Germinal center (tissue), 1 donor: Measurements from ENCODE around the gene MALT1.

Experiments
- DNase-seq: peaks from one replicate; pipeline ENCODE4 v3.0.0; 2012; ENCODE audit warnings: mixed read lengths, low spot score

The MALT1 gene

DNA sequence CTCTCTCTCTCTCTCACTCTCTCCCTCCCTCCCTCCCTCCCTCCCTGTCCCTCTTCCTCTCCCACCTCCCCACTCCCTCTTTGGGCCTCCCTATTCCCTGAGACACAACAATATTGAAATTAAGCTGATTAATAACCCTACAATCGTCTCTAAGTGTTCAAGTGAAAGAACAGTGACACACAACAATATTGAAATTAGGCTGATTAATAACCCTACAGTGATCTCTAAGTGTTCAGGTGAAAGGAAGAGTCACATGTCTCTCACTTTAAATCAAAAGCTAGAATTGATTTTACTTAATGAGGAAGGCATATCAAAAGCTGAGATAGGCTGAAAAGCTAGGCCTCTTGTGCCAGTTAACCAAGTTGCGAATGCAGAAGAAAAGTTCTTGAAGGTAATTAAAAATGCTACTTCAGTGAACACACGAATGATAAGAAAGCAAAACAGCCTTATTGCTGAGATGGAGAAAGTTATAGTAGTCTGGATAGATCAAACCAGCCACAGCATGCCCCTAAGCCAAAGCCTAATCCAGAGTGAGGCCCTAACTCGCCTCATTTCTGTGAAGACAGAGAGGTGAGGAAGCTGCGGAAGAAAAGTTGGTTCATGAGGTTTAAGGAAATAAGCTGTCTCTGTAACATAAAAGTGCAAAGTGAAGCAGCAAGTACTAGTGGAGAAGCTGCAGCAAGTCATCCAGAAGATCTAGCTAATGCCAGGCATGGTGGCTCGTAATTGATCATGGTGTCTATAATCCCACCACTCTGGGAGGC is 21.3 kb downstream of the MALT1 start:
- DNase-seq: no peak

DNA sequence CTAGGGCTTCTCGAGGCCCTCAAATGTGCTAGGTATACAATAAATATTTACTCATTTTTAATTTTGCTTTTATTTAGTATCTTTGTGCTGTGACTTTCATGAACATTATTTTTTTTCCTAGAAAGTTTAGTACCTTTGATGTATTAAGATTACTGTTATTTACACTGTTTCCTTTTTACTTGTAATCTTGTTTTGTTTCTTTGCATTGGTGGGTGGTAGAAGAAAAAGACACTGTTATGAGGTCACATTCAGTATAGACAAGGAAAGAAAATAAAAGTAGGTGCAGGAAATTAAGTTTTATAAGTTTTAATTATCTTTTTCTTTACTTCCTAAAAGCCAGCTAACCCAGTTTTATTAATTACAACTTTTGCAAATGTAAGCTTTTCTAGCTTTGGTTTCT is 23.0 kb downstream of the MALT1 start:
- DNase-seq: no peak

DNA sequence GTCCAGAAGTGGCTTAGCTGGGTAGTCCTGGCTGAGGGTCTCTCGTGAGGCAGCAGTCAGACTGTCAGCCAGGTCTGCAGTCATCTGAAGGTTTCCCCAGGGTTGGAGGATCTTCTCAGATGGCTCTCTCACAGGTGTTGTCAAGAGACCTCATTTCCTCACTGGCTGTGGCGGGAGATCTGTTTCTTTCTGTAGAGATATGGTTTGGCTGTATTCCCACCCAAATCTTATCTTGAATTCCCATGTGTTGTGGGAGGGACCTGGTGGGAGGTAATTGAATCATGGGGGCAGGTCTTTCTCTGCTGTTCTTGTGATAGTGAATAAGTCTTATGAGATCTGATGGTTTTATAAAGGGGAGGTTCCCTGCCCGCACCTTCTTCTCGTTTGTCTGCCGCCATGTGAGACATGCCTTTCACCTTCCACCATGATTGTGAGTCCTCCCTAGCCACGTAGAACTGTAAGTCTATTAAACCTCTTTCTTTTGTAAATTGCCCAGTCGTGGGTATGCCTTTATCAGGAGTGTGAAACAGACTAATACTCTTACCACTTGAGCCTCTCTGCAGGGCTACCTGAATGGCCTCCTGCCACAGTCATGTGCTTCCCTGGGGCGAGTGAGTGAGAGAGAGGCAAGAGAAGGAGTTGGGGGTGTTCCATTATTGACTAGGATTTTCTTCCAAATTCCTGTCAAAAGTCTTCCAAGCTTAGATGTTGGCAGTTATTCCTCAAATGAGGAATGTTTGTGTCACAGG is 23.6 kb downstream of the MALT1 start:
- DNase-seq: no peak

DNA sequence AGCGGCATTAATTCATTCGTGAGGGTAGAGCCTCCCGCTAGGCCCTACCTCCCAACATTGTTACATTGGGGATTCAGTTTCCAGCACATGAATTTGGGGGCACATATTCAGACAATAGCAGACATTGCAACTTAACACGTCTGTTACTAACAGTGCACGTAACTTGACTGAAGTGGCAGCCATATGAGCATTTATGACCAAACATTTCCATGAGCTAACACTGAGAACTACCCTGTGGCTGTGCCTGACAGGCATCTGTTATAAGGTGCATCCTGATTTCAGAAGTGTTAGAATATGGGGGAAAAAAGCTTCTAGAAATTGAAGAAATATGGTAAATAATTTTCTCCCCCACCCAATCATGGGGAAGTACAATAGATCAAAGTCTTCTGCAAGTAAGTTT is 24.5 kb downstream of the MALT1 start:
- no peak for DNase-seq

DNA sequence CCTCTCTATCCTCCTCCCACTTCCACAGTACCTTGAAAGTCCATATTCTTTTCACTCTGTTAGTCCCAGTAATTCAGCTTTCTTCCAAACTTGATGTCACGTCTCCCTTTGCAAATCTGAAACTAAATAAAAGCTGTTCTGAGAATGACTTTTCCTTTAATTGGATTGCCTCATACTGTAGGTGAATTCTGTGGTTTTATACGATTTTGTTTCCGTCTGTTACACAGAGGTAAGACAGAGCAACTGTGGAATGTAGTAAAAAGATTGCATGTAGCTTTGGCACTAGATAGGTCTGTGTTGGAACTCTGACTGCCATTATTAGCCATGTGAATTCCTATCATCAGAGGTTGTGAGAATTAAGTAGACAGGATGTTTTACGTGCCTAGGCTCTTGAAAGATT is 25.9 kb downstream of the MALT1 start:
- DNase-seq: no peak

DNA sequence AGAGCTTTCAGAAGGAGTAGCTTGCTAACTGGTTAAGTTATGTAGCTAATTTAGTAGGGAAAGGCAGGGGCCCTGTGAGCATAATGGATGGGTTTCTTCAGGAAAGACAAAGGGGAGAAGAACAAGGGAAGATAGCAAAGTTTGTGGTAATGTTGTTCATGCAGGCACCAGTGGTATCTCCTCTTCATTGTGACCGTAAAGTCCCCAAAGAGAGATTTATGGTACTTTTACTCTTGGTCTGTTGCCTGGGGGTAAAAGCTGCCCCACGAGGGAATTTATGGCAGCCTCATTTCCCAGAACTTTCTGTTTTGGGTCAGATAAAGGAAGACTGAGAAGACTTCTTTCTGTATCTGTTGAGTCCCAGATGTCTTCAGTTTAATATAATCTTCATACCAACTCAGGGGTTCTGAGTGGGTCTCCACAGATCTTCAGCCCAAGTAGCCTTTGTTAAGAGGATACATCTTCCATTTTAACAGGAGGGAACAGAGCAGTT is 27.5 kb downstream of the MALT1 start:
- no peak for DNase-seq

DNA sequence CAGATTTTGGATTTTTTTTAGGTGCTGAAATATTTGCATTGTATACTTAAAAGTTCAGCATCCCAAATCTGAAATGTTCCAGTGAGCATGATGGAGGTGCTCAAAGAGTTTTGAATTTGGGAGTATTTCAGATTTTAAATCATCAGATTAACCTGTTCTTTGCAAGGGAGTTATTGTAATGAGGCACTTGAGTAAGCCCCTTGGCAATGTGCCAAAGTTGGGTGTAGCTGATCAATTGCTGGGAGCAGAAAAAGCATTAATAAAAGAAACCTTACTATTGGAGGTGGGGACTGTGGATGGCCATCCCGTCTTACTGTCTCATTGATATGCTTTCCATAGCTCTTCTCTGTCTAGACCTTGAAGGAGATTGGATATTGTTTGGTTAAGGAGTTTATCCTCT is 28.3 kb downstream of the MALT1 start:
- DNase-seq: no peak

DNA sequence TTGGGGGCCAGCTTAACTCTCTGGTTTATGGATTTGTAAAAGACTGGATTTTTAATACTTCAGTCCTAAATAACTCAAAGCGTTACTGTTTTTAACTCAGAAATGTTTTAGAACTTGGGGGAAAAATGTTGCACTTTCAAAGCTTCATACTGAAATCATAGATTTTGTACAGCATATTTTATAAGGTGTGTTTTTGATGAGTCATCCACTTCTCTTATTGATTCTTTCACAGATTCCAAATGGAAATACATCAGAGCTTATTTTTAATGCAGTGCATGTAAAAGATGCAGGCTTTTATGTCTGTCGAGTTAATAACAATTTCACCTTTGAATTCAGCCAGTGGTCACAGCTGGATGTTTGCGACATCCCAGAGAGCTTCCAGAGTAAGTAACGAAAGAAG is 28.9 kb downstream of the MALT1 start:
- no peak for DNase-seq

DNA sequence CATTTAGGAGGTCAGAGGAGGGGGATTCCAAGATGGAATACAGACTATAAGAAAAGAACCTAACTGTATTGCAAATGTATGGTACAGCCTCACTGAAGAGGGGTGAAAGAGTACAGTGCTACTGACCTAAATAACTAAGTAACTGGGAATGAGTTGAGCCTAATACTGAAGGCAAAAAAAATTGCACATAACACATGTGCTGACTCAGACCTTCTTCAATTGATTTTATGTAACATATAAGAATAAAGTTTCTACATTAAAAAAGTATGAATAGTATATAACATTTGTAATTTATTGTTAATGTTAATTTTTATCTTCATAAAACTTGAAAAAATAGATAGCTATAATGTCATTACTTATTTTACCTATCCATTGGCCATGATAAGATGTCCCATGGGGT is 41.7 kb downstream of the MALT1 start:
- no peak for DNase-seq

DNA sequence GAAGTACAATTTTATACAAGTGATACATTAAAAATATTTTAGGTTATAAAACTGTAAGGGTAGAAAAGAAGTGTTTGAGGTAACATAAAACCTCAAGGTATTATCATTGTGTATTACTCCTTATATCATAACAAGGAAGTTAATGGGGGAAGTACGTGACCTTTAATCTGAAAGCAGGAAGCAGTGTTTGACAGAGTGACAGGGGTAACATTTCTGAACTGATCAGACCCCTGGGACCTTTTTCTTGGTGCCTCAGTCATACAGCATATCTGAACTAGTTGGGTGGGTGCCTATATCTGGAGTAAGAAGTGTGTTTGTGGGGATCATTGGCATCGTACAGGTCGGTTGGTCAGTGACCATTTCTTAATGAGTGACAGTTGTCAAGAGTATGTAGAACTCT is 43.0 kb downstream of the MALT1 start:
- peak; percentile 16 for DNase-seq

DNA sequence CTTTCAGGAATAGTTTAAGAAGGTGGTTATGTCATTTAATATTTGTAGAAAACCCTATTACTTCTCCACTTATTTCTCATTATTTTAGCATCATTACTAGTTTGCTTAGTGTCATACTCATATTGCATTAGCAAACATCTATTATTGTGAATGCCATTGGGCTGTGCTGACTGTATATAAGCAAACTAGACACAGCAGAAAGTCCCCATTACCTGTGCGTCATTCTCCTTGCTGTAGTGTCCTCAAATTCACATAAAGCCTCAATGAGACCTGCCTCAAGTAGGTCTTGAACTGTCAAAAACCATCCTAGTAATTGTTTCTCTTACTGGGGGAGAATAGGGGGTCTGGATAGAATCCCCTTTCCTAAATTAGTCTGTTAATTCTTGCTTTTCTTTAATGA is 43.6 kb downstream of the MALT1 start:
- DNase-seq: no peak

DNA sequence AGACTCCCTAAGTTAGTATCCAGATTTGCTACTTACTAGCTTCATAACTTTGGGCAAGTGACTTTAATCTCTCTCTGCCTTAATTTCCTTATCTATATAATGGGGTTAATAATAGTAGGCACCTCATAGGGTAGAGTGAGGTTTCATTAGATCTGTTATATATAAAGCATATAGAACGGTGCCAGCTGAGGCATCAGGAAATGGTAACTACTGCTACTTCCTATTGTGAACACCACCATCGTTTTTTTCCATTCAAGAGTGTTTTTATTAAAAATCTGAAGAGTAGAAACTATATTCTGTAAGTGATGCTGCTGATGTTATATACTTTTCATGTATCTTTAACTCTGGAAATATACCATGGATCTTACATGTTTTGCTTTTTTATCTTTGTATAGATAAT is 44.3 kb downstream of the MALT1 start:
- DNase-seq: no peak

DNA sequence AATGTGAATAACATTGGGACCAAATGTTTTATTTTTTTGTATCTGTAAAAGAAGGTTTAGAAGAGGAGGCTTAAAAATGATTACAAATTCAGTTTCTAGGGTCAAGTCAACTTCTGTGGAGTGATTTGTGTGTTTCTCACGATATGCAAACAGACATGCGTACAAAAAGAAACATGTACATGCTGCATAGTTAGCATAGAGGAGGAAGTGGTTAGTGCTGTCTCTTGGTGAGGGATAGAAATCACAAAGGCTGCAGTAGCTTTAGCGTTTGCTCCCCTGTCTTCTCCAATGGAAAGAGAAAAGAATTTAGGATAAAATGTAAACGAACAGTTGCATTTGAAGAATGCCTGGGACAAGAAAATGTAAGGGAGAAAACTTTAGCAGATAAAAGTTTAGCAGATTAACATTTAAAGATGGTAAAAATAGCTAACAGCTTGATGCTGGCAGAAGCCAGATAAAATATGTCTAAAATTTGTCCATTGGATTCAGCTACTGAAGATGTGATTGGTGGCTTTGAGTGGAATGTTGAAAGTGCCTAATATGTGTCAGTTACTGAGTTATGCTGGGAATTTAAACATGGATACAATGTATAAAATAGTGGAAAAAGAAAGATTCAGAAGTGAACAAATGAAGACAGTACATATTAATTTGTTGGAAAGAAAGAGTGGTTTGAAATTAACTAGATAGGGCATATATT is 44.9 kb downstream of the MALT1 start:
- peak; percentile 29 for DNase-seq

DNA sequence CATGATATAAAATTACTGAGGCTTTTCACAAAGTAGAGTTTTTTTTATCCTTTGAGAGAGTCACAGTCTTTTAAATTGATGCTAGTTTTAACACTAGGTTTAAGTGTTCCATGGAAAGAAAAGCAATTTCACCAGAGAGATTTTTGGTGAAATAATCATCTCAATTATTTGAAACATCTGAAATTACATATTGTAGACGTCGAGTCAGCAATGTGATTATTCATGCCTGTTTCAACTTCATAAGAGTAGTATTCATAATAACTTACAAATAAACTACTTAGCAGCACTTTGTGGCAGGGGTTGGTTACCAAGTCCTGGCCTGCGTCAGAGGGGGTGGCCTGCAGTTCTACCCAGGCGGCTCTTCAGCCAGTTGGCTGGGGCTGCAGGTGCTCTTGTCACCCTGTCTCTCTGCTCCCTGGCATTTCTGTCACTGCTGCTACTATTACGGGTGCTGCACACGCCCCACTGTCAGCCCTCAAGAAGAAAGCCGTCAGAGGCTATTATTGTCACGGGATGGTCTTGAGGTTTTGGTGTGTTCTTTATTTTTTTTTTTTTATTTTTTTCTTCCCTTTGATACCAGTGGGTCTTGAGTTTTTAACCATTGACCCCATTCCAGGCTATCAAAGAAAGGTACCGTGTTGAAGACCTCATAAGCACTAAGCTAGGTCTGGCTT is 50.4 kb downstream of the MALT1 start:
- no peak for DNase-seq

DNA sequence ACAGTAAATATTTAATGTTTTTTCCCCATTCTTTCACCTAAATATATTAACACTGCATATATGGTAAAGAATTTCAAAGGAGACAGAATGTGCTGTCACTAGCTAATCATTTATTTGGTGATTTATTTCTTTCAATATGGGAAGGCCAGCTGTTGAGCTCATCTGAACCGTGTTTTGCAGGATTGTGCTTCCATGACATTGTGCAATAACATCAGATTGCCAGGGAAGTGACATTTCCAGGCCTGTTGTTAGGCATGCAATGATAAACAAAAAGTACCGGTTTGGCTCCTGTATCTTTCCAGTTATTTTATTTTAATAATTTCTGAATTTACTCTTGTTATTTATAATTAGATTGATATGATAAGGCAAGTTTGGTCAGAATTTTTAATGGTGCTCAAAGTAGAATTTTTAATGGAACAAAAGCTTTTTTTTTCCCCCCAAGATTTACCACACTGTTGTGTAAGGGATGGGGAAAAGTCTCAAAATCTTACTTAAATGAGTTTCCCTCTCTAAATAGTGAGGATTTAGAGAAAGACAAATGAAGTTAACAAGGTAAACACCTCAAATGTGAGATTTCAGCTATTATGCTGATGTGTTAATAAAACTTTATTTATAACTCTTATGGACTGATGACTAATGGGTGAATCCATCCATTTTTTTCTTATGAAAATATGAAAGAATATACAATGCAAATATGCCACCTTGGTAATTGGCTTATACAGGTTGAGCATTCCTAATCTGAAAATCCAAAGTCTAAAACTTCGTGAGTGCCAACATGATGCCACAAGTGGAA is 52.7 kb downstream of the MALT1 start:
- no peak for DNase-seq

DNA sequence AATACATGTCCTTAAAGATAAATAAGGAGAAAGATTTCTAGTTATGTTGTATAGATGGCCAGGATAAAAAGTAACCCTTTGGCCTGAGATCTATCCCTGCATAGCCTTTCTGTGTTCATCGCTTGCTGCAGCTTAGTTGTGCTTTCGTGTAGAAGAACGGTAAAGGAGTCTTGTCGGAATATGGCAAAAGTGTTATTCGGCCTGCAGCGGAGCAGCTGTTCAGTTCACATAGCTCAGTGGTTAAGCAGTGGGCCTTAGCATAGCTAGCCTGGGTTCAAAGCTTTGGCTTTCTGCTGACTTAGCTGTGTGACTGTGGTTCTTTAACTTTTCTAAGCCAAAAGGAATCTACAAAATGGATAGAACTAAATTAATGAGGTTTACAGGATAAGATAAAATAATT is 55.4 kb downstream of the MALT1 start:
- DNase-seq: no peak

DNA sequence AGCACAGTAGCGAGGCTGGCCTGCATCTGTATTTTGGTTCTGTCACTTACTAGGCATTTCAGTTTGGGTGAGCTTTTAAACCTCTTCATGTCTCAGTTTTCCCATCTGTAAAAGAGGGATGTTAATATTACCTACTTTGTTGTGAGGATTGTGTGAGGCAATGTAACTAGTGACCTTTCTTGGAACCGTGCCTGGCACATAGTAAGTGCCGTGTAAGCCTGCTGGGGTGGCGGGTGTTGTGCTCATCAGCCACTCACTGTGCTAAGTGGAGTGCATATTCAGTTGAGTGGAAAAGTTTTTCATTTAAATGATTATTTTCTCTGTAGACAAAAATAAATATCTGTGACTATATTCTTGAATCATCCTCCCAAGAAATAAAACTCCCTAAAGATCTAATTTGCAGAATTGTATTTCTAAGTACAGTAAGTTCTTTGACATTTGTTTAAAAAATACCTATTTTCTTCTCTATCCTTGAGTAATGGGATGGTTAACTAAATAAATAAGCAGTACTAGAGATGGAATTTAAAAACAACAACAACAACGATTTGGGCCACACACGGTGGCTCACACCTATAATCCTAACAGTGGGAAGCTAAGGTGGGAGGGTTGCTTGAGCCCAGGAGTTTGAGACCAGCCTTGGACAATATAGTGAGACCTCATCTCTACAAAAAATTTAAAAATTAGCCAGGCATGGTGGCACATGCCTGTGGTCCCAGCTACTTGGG is 56.7 kb downstream of the MALT1 start:
- no peak for DNase-seq

DNA sequence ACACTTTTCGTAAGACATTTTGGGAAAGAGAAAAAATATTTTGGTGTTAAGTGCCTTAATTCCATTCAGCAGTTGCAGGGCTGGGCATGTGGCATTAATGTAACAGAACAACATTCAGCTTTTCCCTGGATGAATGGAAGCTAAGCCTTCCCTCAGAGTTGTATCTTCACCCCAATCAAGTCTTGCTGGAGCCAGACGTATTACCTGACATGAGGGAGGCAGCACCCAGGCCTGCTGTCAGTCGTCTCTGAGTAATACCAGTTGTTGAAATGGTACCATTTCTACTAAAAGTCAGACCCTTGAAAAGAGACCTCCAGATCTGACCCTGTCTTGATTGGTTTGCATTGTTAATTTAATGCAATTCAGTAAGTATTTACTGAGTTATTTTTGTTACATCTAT is 57.5 kb downstream of the MALT1 start:
- no peak for DNase-seq

DNA sequence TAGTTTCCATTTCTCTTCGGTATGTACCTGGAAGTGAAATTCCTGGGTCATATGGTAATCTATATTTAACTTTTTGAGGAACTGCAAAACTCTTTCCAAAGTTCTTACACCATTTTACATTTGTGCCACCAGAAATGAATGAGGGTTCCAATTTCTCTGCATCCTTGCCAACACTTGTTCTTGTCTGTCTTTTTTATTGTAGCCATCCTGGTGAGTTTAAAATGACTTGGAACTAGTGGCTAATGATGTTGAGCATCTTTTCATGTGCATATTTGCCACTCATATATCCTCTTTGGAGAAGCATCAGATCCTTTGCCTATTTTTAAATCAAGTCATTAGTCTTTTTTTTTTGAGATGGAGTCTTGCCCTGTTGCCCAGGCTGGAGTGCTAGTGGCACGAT is 59.4 kb downstream of the MALT1 start:
- no peak for DNase-seq

DNA sequence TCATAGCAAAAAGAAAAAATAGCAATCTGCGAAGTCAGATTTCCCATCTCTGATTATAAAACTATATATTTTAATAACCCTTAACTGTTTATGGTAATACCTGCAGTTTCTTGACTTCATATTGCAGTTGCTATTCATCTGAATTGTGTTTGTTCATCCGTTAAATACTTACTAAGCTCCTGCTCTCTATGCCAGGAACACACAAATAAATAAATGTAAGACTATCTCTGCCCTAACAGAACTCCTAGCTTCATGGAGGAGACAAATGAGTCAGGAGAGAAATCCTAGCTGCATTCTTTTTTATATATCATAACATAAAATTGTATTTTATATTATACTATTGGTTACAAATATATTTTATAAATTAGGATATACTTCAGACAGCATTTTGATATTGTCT is 61.2 kb downstream of the MALT1 start:
- no peak for DNase-seq

DNA sequence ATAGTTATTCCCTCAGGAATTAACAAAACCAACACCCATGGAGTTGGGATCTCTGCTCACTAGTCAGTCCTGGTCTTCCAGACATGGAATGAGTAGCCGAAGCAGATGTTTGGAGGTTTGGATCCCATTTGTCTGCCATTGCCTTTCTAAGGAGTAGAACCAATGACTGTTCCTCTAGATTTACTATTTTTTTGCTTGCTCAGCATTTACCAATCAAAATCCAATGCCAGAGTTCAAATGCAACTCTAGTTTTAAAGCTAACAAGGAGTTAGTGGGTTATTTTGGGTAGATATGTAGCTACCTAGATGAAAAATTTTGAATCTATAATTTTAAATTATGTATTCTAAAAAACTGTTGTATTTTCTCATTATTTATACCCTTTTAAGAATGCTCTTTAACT is 62.6 kb downstream of the MALT1 start:
- no peak for DNase-seq
